Esophagus squamous epithelium (tissue), 5 donors: ENCODE data around the gene SGMS2. TPM values are rescaled to one million over a fixed set of nuclear protein-coding genes. Genes with fewer than 3 reads are reported as not detected.

Source experiments
- DNase-seq: peaks from one replicate; lab custom pipeline; 2025; lab: John Stamatoyannopoulos, UW
- H3K27ac ChIP-seq, 4 donors: fragments of 200-600 bp; sonication (generic); one replicate each; pipeline ENCODE4 v1.5.1; 2016 to 2019; ENCODE audit warnings: mild to moderate bottlenecking in 1 of 4
- H3K27me3 ChIP-seq, 4 donors: fragments of 200-600 bp; sonication (generic); 1 replicate in 3 of 4; 2 replicates in 1 of 4; pipeline versions ENCODE4 v1.5.1 to v1.6.0; 2017 to 2021; ENCODE audit warnings: antibody characterized with exemption in 1 of 4
- H3K36me3 ChIP-seq, 3 donors: fragments of 200-600 bp; sonication (generic); one replicate each; pipeline ENCODE4 v1.5.1; 2016 to 2019
- H3K4me1 ChIP-seq, 3 donors: fragments of 200-600 bp; sonication (generic); one replicate each; pipeline ENCODE4 v1.5.1; 2017 to 2019
- H3K4me3 ChIP-seq, 4 donors: fragments of 200-600 bp; sonication (generic); 1 replicate in 3 of 4; 2 replicates in 1 of 4; pipeline ENCODE4 v1.5.1; 2016 to 2019; ENCODE audit warnings: mild to moderate bottlenecking in 2 of 4, moderate library complexity in 1 of 4
- H3K9me3 ChIP-seq, 3 donors: fragments of 200-600 bp; sonication (generic); one replicate each; pipeline ENCODE4 v1.5.1; 2016 to 2019
- POLR2A ChIP-seq, 4 donors: fragments of 450-650 bp; IDR thresholded peaks; one replicate each; pipeline ENCODE4 v1.6.1; 2017; ENCODE audit warnings: antibody characterized with exemption in 4 of 4, mild to moderate bottlenecking in 4 of 4, moderate library complexity in 3 of 4
- WGBS, 2 donors: methylation state at CpG; one replicate each; pipeline ENCODE4 v1.1.5; 2018; 5-methylcytosine and 5-hydroxymethylcytosine counted together
- intact Hi-C: fragments of 100-400 bp; cut with DNase I; formaldehyde crosslinking; loops from one replicate; pipeline ENCODE4 v1.15.0; 2022
- total RNA-seq, 4 donors: library from RNA; depleted of rRNA; stranded (reverse); fragments of >200 nt; gene quantifications; one replicate each; pipeline ENCODE4 v1.1.0, GENCODE V29; 2016
- TF ChIP-seq, protein P1 (sequence below), 6 experiments: fragments of 450-650 bp in 4 of 6; fragments of 200-600 bp in 2 of 6; sonication (generic) in 2 of 6; IDR thresholded peaks; one replicate each; pipeline ENCODE4 v1.5.1; 2016 to 2019; ENCODE audit warnings: antibody characterized with exemption in 6 of 6, mild to moderate bottlenecking in 4 of 6, moderate library complexity in 4 of 6
- donor health status: DM: yes; HTN: yes; CAD: no.

SGMS2 gene
- total RNA-seq, 4 donors from 2014 or later: 53.4 to 153 (median 114) TPM

DNA sequence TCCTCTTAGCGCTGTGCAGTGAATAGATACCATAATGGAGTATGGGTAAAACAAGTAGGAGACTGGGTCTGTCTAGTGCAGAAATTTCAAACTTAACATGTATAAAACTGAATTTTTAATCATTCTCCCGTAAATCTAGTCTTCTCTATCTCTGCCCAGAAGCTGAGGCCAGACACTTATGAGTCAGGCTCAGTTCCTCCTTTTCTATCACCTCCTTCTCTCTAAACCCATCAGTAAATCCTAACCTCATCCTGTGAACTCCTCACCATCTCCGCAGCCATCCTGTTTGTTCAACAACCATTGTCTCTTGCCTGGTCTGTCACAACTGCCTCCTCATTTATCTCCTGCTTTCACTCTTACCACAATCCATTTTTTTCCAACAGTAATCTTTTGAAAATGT is 19.8 kb upstream of the SGMS2 start:
- Histone ChIP-seq H3K4me1 (peaks cover 0 to 4% (median 0%) of the 10 kb centered on the region in 3 donors), H3K27ac (no peak overlapping the region), H3K9me3 (no peaks in the 10 kb centered on the region), H3K36me3 (no peaks in the 10 kb centered on the region), H3K4me3 (no peak overlapping the region), H3K27me3 (peaks cover 0 to 6% (median 0%) of the 10 kb centered on the region in 4 donors)
- 71 to 74% methylated on average over 3 of the region's 3 CpGs for WGBS, 2 donors
- DNase-seq: no peak
- no peak for TF ChIP-seq POLR2A (IDR thresholded peaks at IDR 0.05)
- TF ChIP-seq, protein P1, sequence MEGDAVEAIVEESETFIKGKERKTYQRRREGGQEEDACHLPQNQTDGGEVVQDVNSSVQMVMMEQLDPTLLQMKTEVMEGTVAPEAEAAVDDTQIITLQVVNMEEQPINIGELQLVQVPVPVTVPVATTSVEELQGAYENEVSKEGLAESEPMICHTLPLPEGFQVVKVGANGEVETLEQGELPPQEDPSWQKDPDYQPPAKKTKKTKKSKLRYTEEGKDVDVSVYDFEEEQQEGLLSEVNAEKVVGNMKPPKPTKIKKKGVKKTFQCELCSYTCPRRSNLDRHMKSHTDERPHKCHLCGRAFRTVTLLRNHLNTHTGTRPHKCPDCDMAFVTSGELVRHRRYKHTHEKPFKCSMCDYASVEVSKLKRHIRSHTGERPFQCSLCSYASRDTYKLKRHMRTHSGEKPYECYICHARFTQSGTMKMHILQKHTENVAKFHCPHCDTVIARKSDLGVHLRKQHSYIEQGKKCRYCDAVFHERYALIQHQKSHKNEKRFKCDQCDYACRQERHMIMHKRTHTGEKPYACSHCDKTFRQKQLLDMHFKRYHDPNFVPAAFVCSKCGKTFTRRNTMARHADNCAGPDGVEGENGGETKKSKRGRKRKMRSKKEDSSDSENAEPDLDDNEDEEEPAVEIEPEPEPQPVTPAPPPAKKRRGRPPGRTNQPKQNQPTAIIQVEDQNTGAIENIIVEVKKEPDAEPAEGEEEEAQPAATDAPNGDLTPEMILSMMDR (IDR thresholded peaks at IDR 0.05): no peak
- intact Hi-C loops: no loop called here

DNA sequence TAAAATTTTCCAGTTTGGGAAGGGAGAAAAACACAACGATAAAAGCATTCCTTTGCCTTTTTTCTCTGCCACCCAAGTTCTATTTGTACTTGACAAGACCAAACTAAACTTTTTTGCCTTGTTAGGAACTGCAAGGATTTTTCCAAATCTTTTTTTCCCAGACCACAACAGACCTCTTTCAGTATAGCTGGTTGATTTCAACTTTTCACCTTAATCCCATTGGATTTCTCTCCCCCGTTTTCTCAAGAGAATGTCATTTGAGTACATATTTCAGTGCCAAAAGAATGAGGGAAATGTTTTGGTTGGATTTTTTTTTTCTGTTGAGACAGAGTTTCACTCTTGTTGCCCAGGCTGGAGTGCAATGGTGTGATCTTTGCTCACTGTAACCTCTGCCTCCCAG is 18.5 kb upstream of the SGMS2 start:
- H3K27ac ChIP-seq: no peak overlapping the region
- H3K4me3 ChIP-seq: no peak overlapping the region
- WGBS, 2 donors: 41 to 46% methylated on average over 2 of the region's 2 CpGs
- peaks cover 0 to 6% (median 0%) of the 10 kb centered on the region in 4 donors for H3K27me3 ChIP-seq
- no peak for DNase-seq
- intact Hi-C loops: no loop called here
- H3K4me1 ChIP-seq: no peaks in the 10 kb centered on the region
- H3K36me3 ChIP-seq: no peaks in the 10 kb centered on the region
- no peaks in the 10 kb centered on the region for H3K9me3 ChIP-seq
- TF ChIP-seq, protein P1 (IDR thresholded peaks at IDR 0.05): no peak
- no peak for TF ChIP-seq POLR2A (IDR thresholded peaks at IDR 0.05)

DNA sequence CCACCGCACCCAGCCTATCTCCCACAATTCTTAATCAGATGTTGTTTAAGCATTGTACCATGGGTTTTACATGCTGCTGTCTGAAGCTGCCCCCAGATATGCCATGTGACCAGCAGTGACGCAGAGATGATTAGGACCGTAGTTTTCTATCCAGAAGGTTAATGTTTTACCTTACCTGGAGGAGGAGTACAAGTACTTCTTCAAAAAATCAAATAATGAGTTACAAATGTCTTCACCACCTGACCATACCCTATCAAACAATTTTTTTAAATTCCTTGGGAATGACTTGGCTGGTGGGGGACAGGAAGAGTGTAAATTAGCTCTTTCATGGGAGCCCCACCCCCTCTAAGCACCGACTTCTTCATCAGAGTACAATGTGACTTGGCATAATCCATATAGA is 16.2 kb upstream of the SGMS2 start:
- H3K9me3 ChIP-seq: no peaks in the 10 kb centered on the region
- no peak for DNase-seq
- no peak overlapping the region for H3K27ac ChIP-seq
- H3K36me3 ChIP-seq: no peaks in the 10 kb centered on the region
- intact Hi-C loops: no loop called here
- no peak overlapping the region for H3K4me3 ChIP-seq
- peaks cover 0 to 2% (median 0%) of the 10 kb centered on the region in 4 donors for H3K27me3 ChIP-seq
- TF ChIP-seq, protein P1 (IDR thresholded peaks at IDR 0.05): no peak
- no peak for TF ChIP-seq POLR2A (IDR thresholded peaks at IDR 0.05)
- H3K4me1 ChIP-seq: no peaks in the 10 kb centered on the region
- WGBS, 2 donors: 76 to 87% methylated on average over 4 of the region's 4 CpGs

DNA sequence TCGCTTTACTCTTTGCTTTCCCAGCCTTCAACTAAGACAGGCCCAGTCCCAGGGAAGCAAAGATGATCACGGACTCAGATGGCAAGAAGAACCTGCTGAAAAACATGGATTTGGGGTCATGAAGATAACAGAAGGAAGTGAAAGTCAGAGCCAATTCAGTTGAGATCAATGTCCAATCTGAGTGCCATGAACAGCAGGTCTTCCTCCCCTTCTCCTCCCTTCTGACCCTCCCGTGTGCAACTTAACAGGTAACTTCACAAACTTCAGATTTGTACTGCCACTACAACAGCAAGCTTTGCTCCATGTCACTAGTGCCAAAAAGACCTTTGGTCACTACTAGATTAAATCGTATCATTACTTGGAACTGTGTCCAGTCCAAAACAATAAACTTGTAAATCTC is 15.5 kb upstream of the SGMS2 start:
- Histone ChIP-seq H3K4me1 (no peaks in the 10 kb centered on the region), H3K4me3 (no peak overlapping the region), H3K36me3 (no peaks in the 10 kb centered on the region), H3K9me3 (no peaks in the 10 kb centered on the region), H3K27me3 (no peaks in the 10 kb centered on the region), H3K27ac (no peak overlapping the region)
- WGBS, 2 donors: 86 to 95% methylated on average over 4 of the region's 4 CpGs
- TF ChIP-seq POLR2A (IDR thresholded peaks at IDR 0.05): no peak
- TF ChIP-seq, protein P1 (IDR thresholded peaks at IDR 0.05): no peak
- intact Hi-C loops: no loop called here
- no peak for DNase-seq

DNA sequence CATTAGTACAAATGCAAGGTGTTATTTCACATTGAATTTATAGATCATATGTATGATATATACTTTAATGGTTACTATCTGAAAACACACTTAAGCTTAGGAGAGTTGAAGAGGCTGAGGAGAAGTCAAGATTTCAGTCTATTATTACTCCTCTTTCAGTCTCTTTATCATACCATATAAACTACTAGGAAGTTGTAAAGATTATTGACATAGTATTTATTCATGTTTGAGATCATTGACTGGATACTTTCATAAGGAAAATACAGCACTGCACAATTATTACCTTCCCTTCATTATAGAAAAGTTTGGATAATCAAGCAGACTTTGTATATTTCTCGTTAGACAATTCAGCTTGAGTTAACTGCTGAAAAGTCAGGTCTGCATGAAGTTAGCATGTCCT is 10.0 kb upstream of the SGMS2 start:
- TF ChIP-seq, protein P1 (IDR thresholded peaks at IDR 0.05): no peak
- no peak for TF ChIP-seq POLR2A (IDR thresholded peaks at IDR 0.05)
- Histone ChIP-seq H3K9me3 (no peaks in the 10 kb centered on the region), H3K4me1 (no peaks in the 10 kb centered on the region), H3K27me3 (no peaks in the 10 kb centered on the region), H3K27ac (no peak overlapping the region), H3K36me3 (no peaks in the 10 kb centered on the region), H3K4me3 (no peak overlapping the region)
- 76 to 78% methylated on average over 1 of the region's 1 CpG for WGBS, 2 donors
- DNase-seq: no peak
- intact Hi-C loops: no loop called here
